SW 1271 (cell line): ENCODE results near the gene C2.
"Not testable (repeated sequence)": the region's sequence is repeated elsewhere in the genome, so short reads cannot be mapped to it uniquely, and the experiment has no call there.

Source experiments
- DNase-seq, 2 experiments: peaks; one replicate each; lab custom pipeline; 2025; lab: John Stamatoyannopoulos, UW

The C2 gene

GRCh38 chr6:31927863-31928671 is 550 bp downstream of the C2 start:
- DNase-seq, result no peak

DNA sequence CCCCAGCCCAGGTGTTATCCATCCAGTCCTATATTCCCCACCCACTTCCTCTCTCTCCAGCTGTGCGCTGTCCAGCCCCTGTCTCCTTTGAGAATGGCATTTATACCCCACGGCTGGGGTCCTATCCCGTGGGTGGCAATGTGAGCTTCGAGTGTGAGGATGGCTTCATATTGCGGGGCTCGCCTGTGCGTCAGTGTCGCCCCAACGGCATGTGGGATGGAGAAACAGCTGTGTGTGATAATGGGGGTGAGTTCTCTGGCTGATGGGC is 1.1 kb downstream of the C2 start:
- no peak for DNase-seq

DNA sequence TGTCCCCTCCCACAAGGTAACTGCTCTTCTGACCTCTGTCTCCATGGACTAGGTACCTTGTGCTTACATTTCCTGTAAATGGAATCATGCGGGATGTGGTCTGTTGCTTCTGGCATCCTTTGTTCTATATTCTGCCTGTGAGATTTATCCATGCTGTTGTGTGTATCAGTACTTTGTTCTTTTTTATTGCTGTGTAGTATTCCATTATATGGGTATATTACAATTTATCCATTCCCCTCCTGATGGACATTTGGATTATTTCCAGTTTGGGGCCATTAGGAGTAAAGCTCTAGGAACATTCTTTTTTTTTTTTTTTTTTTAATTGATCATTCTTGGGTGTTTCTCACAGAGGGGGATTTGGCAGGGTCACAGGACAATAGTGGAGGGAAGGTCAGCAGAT is 3.4 kb downstream of the C2 start:
- no peak for DNase-seq

GRCh38 chr6:31932137-31932536 is 4.6 kb downstream of the C2 start:
- not testable (repeated sequence) for DNase-seq

DNA sequence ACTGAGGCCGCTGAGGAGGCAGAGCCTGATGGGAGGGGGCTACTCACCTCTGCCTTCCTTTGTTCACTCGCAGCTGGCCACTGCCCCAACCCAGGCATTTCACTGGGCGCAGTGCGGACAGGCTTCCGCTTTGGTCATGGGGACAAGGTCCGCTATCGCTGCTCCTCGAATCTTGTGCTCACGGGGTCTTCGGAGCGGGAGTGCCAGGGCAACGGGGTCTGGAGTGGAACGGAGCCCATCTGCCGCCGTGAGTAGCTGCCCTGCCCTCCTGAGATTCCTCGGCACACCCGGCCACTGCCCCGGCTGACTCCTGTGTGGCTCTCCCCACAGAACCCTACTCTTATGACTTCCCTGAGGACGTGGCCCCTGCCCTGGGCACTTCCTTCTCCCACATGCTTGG is 6.0 kb downstream of the C2 start:
- no peak for DNase-seq

- DNase-seq, result no peak
Observed at GRCh38 chr6:31935021-31935420, 7.5 kb downstream of the C2 start.

GRCh38 chr6:31935823-31936222 is 8.3 kb downstream of the C2 start:
- DNase-seq, result no peak

- no peak for DNase-seq
Observed at GRCh38 chr6:31940256-31940664, 12.7 kb downstream of the C2 start.

DNA sequence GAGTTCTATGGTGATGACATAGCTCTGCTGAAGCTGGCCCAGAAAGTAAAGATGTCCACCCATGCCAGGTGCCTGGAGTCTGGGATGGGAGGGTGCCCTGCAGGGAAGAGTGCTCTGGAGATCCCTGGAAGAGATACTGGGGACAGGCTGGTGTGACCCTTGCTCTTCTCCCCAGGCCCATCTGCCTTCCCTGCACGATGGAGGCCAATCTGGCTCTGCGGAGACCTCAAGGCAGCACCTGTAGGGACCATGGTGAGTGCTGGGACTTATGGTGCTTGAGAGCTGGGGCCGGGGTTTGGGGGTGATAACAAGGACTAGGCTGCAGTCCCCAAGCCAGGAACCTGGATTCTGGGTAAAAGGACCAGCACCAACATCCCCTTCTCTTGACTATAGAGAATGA is 16.2 kb downstream of the C2 start:
- DNase-seq, result no peak

DNA sequence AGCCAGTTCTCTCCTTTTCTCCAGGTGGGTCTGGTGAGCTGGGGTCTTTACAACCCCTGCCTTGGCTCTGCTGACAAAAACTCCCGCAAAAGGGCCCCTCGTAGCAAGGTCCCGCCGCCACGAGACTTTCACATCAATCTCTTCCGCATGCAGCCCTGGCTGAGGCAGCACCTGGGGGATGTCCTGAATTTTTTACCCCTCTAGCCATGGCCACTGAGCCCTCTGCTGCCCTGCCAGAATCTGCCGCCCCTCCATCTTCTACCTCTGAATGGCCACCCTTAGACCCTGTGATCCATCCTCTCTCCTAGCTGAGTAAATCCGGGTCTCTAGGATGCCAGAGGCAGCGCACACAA is 17.6 kb downstream of the C2 start:
- no peak for DNase-seq

- DNase-seq, result no peak
Observed at GRCh38 chr6:31945507-31946369, 18.2 kb downstream of the C2 start, which contains the start of gene CFB. Gene CFB (plus strand): TSS chr6:31946095. CDS start chr6:31946222, 127 bp downstream.

DNA sequence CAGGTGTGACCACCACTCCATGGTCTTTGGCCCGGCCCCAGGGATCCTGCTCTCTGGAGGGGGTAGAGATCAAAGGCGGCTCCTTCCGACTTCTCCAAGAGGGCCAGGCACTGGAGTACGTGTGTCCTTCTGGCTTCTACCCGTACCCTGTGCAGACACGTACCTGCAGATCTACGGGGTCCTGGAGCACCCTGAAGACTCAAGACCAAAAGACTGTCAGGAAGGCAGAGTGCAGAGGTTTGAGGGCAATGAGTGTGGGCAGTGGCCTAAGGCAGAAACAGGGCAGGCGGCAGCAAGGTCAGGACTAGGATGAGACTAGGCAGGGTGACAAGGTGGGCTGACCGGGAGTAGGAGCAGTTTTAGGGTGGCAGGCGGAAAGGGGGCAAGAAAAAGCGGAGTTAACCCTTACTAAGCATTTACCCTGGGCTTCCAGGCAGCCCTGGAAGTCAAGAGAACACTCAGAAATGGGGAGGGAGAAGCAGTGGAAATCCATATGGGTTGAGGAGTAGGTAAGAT is 18.9 kb downstream of the C2 start:
- no peak for DNase-seq

DNA sequence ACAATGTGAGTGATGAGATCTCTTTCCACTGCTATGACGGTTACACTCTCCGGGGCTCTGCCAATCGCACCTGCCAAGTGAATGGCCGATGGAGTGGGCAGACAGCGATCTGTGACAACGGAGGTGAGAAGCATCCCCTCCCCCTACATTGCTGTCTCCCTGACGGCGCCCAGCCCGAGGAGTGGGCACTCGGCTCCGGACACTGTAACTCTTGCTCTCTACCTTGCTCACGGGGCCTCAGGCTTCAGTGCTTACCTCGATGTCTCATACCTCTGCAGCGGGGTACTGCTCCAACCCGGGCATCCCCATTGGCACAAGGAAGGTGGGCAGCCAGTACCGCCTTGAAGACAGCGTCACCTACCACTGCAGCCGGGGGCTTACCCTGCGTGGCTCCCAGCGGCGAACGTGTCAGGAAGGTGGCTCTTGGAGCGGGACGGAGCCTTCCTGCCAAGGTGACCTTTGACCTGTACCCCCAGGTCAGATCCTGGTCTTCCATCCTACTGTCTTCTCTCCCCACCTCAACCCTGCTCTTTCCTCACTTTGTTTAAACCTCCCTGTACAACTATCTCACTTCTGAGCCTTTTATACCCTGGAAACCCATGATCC is 19.7 kb downstream of the C2 start:
- no peak for DNase-seq

- DNase-seq, result no peak
Observed at GRCh38 chr6:31947864-31948263, 20.3 kb downstream of the C2 start.

DNA sequence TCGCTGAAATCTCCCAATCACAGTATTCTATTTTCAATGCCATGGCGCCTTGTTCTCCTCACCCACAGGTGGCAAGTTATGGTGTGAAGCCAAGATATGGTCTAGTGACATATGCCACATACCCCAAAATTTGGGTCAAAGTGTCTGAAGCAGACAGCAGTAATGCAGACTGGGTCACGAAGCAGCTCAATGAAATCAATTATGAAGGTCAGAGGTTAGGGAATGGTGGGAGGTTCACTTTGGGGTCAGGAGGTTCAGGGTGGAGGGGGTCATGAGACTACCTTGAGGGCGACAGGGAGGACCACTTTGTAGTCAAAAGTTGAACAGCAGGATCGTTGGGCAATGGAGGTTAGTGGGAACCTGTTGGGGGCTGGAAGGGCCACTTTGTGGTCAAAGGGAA is 20.8 kb downstream of the C2 start:
- DNase-seq, result no peak

- DNase-seq, result no peak
Observed at GRCh38 chr6:31948753-31949413, 21.4 kb downstream of the C2 start.

GRCh38 chr6:31949926-31950548 is 22.5 kb downstream of the C2 start:
- no peak for DNase-seq

- DNase-seq, result peak; percentile 39 to 66
Observed at GRCh38 chr6:31952140-31952805, 24.8 kb downstream of the C2 start.

DNA sequence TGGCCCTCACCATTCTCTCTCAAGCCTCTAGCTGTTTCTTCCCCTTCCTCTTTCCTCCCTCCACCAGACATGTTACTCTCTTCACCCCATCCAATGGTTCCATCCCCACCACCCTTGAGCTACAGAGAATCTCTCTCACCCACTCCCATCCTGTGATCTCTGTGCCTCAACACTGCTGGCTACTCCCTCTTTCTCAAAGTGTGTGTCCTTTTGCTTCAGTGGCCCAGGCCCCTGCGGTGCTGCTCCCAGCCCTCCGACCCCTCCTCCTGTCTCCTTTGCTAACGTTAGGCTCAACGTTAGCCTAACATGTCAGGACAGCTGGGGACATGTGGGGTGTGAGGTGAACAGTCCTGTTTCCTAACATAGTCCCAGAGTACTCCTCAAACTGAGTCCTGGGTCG is 25.4 kb downstream of the C2 start:
- no peak for DNase-seq

GRCh38 chr6:31954511-31954910 is 27.0 kb downstream of the C2 start:
- no peak for DNase-seq

DNA sequence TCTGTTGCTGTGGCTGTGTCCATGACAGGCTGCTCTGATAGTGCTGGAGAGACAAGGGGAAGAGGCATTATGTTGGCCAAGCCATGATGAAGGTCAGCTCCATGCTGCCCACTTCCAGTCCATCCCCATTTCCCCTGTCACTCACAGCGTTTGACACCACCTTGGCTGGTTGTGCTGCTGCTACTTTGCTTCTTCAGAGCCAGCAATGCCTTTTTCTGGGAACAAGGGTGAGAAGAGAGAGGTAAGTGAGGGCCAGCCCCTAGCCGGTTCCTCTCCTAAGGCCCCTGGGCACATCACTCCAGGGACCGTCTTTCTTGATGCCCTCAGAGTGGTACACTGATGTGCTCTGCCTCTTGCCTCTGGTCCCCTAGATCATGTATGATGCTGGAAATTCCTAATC is 29.3 kb downstream of the C2 start:
- no peak for DNase-seq

- DNase-seq, result no peak
Observed at GRCh38 chr6:31958412-31958740, 30.9 kb downstream of the C2 start.
